Measurements from ENCODE around the gene ASTN2. TPM values are rescaled to one million over a fixed set of nuclear protein-coding genes. Genes with fewer than 3 reads are reported as not detected.

The ASTN2 gene
- total and polyA plus RNA-seq, 3 donors from 2014 or later, result 55.7 to 157 (median 117) TPM

DNA sequence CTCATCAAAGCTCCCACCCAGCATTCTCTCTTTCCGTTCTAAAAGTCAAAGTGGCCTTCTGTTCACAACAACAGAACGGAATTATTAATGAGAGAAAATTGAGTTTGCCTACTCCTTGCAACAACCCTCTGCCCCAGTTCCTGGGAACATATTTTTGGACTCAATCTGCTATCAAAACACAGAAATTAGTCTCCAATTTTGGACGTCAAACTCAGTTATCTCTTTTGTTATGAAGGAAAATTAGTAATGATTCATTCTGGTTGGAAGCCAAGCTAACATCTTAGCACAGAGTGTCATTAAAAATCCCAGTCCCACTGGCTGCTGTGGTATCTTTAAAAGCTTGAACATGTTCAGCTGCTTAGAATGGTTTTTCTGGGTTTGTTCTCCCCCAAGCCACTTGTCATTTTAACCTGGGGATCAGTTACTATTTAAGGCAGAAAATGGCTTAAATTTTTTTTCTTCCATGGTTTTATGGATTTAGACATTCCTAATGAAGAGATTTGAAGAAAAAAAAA lies 384.5 kb downstream of the ASTN2 start:
- no peak for TF ChIP-seq POLR2A (IDR thresholded peaks at IDR 0.05)
- TF ChIP-seq, protein P1, sequence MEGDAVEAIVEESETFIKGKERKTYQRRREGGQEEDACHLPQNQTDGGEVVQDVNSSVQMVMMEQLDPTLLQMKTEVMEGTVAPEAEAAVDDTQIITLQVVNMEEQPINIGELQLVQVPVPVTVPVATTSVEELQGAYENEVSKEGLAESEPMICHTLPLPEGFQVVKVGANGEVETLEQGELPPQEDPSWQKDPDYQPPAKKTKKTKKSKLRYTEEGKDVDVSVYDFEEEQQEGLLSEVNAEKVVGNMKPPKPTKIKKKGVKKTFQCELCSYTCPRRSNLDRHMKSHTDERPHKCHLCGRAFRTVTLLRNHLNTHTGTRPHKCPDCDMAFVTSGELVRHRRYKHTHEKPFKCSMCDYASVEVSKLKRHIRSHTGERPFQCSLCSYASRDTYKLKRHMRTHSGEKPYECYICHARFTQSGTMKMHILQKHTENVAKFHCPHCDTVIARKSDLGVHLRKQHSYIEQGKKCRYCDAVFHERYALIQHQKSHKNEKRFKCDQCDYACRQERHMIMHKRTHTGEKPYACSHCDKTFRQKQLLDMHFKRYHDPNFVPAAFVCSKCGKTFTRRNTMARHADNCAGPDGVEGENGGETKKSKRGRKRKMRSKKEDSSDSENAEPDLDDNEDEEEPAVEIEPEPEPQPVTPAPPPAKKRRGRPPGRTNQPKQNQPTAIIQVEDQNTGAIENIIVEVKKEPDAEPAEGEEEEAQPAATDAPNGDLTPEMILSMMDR (IDR thresholded peaks at IDR 0.05), result no peak
- no peaks in the 10 kb centered on the region for H3K36me3 ChIP-seq (ENCODE audit: low read depth, missing control alignments)
- WGBS, 2 donors, result 30 to 41% methylated on average over 3 of the region's 3 CpGs
- no peaks in the 10 kb centered on the region for H3K27me3 ChIP-seq
- no peak for DNase-seq
- intact Hi-C loops (cut with DNase I; ENCODE audit: low total_unique reads), result no loop called here
- no peak overlapping the region for H3K27ac ChIP-seq
- no peak overlapping the region for H3K4me3 ChIP-seq
- H3K9me3 ChIP-seq, result no peaks in the 10 kb centered on the region
- no peaks in the 10 kb centered on the region for H3K4me1 ChIP-seq

DNA sequence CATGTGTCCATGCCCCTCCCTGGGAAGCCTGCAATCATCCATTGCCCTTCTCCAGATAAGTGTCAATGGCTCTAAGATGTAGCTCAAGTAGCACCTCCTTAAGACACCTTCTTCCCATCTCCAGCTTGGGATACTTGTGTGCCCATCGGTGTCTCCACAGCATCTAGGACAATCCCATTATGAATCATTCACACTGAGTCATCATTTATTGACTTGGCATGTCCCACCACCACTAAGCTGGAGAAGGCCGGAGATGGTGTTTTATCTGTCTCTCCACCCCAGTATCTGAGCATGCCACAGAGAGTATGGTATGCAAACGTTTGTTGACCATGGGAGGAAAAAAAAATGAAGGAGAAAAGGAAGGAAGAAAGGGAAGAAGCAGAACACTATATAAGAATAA lies 385.5 kb downstream of the ASTN2 start:
- TF ChIP-seq, protein P1 (IDR thresholded peaks at IDR 0.05), result no peak
- TF ChIP-seq POLR2A (IDR thresholded peaks at IDR 0.05), result no peak
- intact Hi-C loops (cut with DNase I; ENCODE audit: low total_unique reads), result no loop called here
- Histone ChIP-seq H3K36me3 (ENCODE audit: low read depth, missing control alignments) (no peaks in the 10 kb centered on the region), H3K9me3 (no peaks in the 10 kb centered on the region), H3K27ac (no peak overlapping the region), H3K27me3 (no peaks in the 10 kb centered on the region), H3K4me1 (no peaks in the 10 kb centered on the region), H3K4me3 (no peak overlapping the region)
- WGBS, 2 donors, result 59 to 67% methylated on average over 3 of the region's 3 CpGs
- DNase-seq, result no peak

DNA sequence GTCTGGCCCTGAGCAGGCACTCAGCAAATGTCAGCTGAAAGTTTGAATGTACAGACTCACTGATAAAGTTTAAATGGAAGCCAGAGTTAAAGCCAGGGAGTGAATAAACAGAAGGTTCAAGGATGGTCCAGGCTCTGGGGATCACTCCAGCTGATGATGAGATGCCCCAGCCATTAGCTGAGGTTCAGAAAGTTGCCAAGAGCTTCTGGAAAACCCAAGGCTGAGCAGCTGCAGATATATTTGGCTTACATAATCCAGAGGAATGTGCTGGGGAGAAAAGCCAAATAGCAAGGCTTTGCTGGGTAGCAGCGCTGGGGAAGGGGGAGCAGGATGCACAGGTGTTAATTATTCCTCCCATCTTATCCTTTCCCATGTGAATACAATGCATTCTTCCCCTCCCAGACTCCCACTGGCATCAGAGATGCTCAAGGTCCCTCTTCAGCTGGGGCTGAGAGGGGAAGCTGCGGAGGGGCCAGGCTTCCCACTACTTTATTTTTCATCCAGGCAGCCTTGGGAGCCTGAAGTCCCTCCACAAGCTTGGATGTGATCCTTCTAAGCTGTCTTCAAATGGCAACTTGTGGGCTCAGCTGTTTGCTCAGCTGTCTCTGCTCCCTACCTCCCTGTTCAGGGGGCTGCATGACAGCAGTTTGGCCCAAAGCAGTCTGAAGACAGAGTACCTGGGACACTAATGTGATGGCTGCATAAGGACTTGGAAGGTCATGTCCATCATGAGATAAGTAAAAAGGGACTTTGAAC lies 386.6 kb downstream of the ASTN2 start:
- no peaks in the 10 kb centered on the region for H3K9me3 ChIP-seq
- WGBS, 2 donors, result 29 to 48% methylated on average over 2 of the region's 2 CpGs

DNA sequence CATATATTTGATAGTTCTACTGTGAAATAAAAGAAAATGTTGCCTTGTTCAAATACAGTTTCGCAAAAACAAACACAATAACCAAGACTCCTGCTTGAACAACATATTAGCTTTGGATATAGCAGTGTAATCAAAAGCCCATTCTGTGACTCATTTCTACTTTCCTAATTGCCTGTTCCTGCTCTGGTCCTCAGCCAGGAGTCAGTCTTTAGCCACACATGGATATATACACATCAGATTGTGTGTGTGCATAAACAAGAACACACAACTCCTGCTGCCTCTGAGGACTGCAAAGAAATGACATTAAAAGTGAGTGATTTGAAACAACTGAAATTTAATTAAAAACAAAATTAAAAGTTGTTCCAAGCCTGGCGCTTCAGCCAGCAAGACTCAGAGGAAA lies 393.0 kb downstream of the ASTN2 start:
- no peak overlapping the region for H3K4me3 ChIP-seq
- H3K36me3 ChIP-seq (ENCODE audit: low read depth, missing control alignments), result no peaks in the 10 kb centered on the region
- 93 to 99% methylated on average over 2 of the region's 2 CpGs for WGBS, 2 donors
- H3K4me1 ChIP-seq, result no peaks in the 10 kb centered on the region
- H3K9me3 ChIP-seq, result no peaks in the 10 kb centered on the region
- no peak for DNase-seq
- no peak overlapping the region for H3K27ac ChIP-seq
- intact Hi-C loops (cut with DNase I; ENCODE audit: low total_unique reads), result no loop called here
- H3K27me3 ChIP-seq, result no peaks in the 10 kb centered on the region
- TF ChIP-seq, protein P1 (IDR thresholded peaks at IDR 0.05), result no peak
- no peak for TF ChIP-seq POLR2A (IDR thresholded peaks at IDR 0.05)

More for the DNA sequence above, 386.6 kb downstream of the ASTN2 start:
- Histone ChIP-seq H3K27ac (no peak overlapping the region), H3K4me3 (no peak overlapping the region), H3K27me3 (no peaks in the 10 kb centered on the region), H3K36me3 (ENCODE audit: low read depth, missing control alignments) (no peaks in the 10 kb centered on the region), H3K4me1 (no peaks in the 10 kb centered on the region)
- intact Hi-C loops (cut with DNase I; ENCODE audit: low total_unique reads), result no loop called here
- no peak for DNase-seq
- TF ChIP-seq POLR2A (IDR thresholded peaks at IDR 0.05), result no peak
- TF ChIP-seq, protein P1 (IDR thresholded peaks at IDR 0.05), result no peak

Measured in testis (tissue), 3 donors.